Glutamatergic neuron (in vitro differentiated cells): ENCODE results near the gene CDH23. TPM values are rescaled to one million over a fixed set of nuclear protein-coding genes. Genes with fewer than 3 reads are reported as not detected.

Experiments
- DNase-seq: peaks from one replicate; pipeline ENCODE4 v3.0.0; 2022
- H3K27ac Mint-ChIP-seq: one replicate; pipeline ENCODE4 v1.8.0; 2020; ENCODE audit warnings: mild to moderate bottlenecking, mixed read lengths, inconsistent platforms; ENCODE audit not compliant: unreplicated experiment
- H3K27me3 Mint-ChIP-seq: one replicate; pipeline ENCODE4 v1.8.0; 2020; ENCODE audit warnings: mild to moderate bottlenecking, moderate library complexity, mixed read lengths, inconsistent platforms; ENCODE audit not compliant: unreplicated experiment
- H3K36me3 Mint-ChIP-seq: one replicate; pipeline ENCODE4 v1.8.0; 2020; ENCODE audit warnings: mild to moderate bottlenecking, mixed read lengths, inconsistent platforms; ENCODE audit not compliant: unreplicated experiment
- H3K4me1 Mint-ChIP-seq: one replicate; pipeline ENCODE4 v1.8.0; 2020; ENCODE audit warnings: mild to moderate bottlenecking, low read depth, mixed read lengths, inconsistent platforms; ENCODE audit not compliant: unreplicated experiment
- H3K4me3 Mint-ChIP-seq: one replicate; pipeline ENCODE4 v1.8.0; 2020; ENCODE audit warnings: mild to moderate bottlenecking, mixed read lengths, inconsistent platforms; ENCODE audit not compliant: unreplicated experiment
- H3K9me3 Mint-ChIP-seq: one replicate; pipeline ENCODE4 v1.8.0; 2020; ENCODE audit warnings: mild to moderate bottlenecking, moderate library complexity, mixed read lengths, inconsistent platforms; ENCODE audit not compliant: unreplicated experiment
- total RNA-seq: library from RNA; stranded (reverse); fragmentation: NEBNext Ultra II Directional; extraction: Animal tissue kit (Norgen Biotek cat#: 25700); gene quantifications from one replicate; pipeline ENCODE4 v1.2.1, GENCODE V29; 2021; ENCODE audit not compliant: unreplicated experiment
- TF ChIP-seq, protein P1 (sequence below): fragments of 200-600 bp; sonication (generic); IDR thresholded peaks from one replicate; pipeline ENCODE4 v1.5.0; 2021; ENCODE audit not compliant: partially characterized antibody, unreplicated experiment

Gene CDH23
- total RNA-seq, 1 donor from 2014 or later = 2.0 TPM

DNA sequence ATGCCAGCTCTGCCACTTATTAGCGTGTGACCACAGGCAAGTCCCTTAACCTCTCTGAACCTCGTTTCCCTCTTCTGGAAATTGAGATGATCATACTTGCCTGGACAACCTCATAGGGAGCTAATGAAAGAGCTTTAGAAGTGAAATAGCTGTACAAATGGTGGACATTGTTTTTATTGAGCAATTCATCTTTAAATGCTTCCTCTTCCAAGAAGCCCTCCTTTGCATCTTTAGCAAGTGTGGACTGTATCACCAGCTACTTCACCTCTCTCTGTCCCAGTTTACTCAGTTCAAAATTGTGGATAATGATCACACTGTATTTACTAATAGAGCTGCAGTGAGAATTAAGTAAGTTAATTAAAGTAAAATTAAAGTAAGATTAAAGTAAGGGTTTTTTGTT is 61.7 kb downstream of the CDH23 start:
- peaks cover 6% of the 10 kb centered on the region for H3K27me3 Mint-ChIP-seq
- H3K27ac Mint-ChIP-seq = no peak overlapping the region
- no peak overlapping the region for H3K4me3 Mint-ChIP-seq
- H3K9me3 Mint-ChIP-seq = no peaks in the 10 kb centered on the region
- H3K4me1 Mint-ChIP-seq = peaks cover 7% of the 10 kb centered on the region
- no peak for DNase-seq
- TF ChIP-seq, protein P1, sequence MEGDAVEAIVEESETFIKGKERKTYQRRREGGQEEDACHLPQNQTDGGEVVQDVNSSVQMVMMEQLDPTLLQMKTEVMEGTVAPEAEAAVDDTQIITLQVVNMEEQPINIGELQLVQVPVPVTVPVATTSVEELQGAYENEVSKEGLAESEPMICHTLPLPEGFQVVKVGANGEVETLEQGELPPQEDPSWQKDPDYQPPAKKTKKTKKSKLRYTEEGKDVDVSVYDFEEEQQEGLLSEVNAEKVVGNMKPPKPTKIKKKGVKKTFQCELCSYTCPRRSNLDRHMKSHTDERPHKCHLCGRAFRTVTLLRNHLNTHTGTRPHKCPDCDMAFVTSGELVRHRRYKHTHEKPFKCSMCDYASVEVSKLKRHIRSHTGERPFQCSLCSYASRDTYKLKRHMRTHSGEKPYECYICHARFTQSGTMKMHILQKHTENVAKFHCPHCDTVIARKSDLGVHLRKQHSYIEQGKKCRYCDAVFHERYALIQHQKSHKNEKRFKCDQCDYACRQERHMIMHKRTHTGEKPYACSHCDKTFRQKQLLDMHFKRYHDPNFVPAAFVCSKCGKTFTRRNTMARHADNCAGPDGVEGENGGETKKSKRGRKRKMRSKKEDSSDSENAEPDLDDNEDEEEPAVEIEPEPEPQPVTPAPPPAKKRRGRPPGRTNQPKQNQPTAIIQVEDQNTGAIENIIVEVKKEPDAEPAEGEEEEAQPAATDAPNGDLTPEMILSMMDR = no peak
- H3K36me3 Mint-ChIP-seq = no peaks in the 10 kb centered on the region

DNA sequence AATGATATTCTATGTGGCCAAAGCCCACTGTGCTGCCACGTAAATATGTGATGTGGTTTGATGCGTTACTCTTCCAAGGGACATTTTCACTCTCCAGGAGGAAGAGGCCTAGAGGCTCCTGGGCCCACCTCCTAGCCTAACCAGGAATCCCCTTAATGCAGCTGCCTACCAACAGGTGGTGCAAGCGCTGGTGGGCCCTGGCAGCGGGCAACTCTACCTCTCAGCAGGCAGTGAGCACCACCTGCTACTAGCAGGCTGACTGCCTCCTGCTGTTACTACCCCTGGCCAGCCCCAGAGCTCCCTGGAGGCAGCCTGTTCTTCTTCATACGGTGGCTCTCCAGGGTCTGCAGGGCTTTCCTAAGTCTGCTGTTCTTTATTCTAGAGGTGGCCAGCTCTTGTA is 62.8 kb downstream of the CDH23 start:
- peaks cover 4% of the 10 kb centered on the region for H3K27me3 Mint-ChIP-seq
- H3K4me3 Mint-ChIP-seq = no peak overlapping the region
- no peaks in the 10 kb centered on the region for H3K36me3 Mint-ChIP-seq
- TF ChIP-seq, protein P1 = no peak
- H3K27ac Mint-ChIP-seq = no peak overlapping the region
- peaks cover 5% of the 10 kb centered on the region for H3K4me1 Mint-ChIP-seq
- DNase-seq = no peak
- no peaks in the 10 kb centered on the region for H3K9me3 Mint-ChIP-seq

DNA sequence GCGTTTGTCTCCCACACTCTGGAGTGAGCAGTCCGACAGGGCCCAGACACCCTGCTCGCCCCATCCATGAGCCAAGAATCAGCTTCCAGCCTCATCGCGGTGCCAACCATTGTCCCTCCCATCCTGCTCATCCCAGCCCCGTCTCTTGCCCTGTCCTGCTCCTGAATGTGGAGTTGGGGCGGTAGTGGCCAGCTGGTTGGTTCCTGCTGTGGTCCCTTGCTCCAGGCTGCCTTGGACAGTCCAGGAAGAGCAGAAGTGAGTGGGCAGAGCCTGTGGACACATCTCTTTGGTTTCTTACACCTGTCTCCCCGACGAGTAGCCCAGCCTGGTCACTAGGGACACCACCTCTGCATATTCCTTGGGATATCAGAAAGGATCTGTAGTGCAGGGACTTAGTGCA is 63.9 kb downstream of the CDH23 start:
- H3K27ac Mint-ChIP-seq = no peak overlapping the region
- TF ChIP-seq, protein P1 = no peak
- peaks cover 5% of the 10 kb centered on the region for H3K4me1 Mint-ChIP-seq
- no peaks in the 10 kb centered on the region for H3K9me3 Mint-ChIP-seq
- H3K4me3 Mint-ChIP-seq = no peak overlapping the region
- peaks cover 4% of the 10 kb centered on the region for H3K27me3 Mint-ChIP-seq
- no peaks in the 10 kb centered on the region for H3K36me3 Mint-ChIP-seq
- DNase-seq = no peak

DNA sequence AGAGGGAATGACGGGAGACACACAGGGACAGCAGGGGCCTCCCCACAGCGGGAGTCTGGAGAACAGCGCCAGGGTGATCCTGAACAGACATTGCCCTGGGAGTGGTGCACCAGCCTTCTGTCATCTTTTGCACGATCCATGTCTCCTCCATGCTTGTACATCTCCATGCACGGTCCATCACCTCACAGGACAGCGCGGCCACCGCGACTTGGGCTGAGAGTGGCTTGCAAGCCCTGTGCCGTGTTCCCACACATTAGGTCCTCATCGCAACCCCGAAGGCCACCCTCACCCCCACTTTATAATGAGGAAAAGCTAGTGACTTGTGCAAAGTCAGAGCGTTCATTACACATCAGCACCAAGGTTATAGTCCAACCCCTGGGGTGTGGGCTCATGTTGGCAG is 64.7 kb downstream of the CDH23 start:
- no peak overlapping the region for H3K4me3 Mint-ChIP-seq
- H3K9me3 Mint-ChIP-seq = no peaks in the 10 kb centered on the region
- no peaks in the 10 kb centered on the region for H3K36me3 Mint-ChIP-seq
- H3K4me1 Mint-ChIP-seq = peaks cover 5% of the 10 kb centered on the region
- peaks cover 4% of the 10 kb centered on the region for H3K27me3 Mint-ChIP-seq
- no peak overlapping the region for H3K27ac Mint-ChIP-seq
- no peak for DNase-seq
- TF ChIP-seq, protein P1 = no peak

DNA sequence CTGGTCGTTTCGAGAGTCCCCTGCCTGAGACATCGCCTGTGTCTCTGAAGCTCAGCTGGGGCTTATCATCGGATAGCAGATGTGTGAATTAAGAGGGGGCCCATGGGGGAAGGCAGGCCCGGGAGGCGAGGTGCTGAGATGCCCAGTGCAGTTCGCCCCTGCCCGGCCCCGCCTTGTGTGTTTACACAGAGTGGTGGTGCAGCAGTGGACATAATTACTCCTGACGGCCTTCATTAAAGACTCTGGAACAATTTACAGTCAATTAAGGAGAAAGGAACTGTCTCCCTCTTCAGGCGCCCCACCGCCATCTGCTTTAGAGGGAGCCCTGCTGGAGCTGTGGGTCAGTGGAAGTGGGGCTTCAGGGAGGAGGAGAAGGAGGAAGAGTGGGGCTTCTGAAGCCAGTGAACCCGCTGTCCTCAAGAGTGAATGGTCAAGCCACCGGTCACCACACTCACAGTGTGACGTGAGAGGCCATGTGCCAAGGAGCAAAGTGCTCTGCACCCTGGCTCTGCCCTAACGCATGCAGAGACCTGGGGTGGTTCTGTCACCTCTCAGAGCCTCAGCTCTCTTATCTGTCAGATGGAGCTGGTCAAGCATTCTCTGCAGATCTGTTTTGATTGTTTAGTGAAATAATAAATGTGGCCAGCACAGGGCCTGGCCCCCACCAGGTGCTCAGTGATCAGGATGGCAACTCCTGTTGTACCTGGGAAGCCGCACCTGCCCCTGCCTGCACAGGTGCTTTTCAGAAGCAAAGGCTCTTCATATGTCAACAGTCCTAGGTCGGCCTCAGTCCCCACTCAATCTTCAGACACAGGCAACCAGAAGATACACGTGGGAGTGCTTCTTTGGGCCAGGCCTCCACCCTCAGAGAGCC is 65.6 kb downstream of the CDH23 start:
- H3K27ac Mint-ChIP-seq = no peak overlapping the region
- DNase-seq = no peak
- H3K9me3 Mint-ChIP-seq = no peaks in the 10 kb centered on the region
- TF ChIP-seq, protein P1 = no peak
- H3K4me3 Mint-ChIP-seq = no peak overlapping the region
- peaks cover 5% of the 10 kb centered on the region for H3K4me1 Mint-ChIP-seq
- H3K27me3 Mint-ChIP-seq = peaks cover 4% of the 10 kb centered on the region
- H3K36me3 Mint-ChIP-seq = no peaks in the 10 kb centered on the region
